ENCODE data around the gene B4GALNT1. TPM values are rescaled to one million over a fixed set of nuclear protein-coding genes. Genes with fewer than 3 reads are reported as not detected.

B4GALNT1 gene
- total RNA-seq, 1 experiment from 2014 or later = 19.8 TPM

DNA sequence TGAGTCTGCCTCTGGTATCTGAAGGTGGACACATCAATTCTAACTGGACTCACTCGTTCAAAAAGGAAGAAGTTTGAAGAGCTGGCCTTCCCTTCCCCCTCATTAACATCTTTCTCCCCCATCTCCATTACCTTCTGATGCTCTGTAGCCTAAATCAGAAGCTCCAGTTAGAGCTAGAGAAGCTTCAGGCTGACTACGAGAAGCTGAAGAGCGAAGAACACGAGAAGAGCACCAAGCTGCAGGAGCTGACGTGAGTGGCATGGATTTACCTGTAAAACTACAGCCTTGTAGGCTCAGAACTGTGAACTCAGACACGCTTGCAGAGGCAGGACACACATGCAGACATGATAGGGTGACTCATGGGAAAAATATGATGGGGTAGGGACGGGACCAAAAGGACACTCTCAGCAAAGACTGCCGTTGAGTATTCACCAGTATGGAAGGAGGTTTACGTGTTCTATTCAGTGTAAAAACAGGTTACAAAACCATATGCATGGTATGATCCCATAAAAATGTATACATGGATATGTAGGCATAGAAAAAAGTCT, 56.3 kb downstream of the B4GALNT1 start:
- DNase-seq (ENCODE audit: low spot score) = no peak
- in situ Hi-C loops (cut with HindIII; ENCODE audit: low sequenced_read_pairs) = no loop called here

Other genes with a start within 250 kb of the B4GALNT1 start
- 6.3 and 8.9 TPM in 2 replicates for gene R3HDM2, start 202.2 kb downstream of the B4GALNT1 start, total RNA-seq (2014; rRNA removed; shearing (Covaris generic))
- gene INHBC, start 198.4 kb downstream of the B4GALNT1 start, total RNA-seq (2014; rRNA removed; shearing (Covaris generic)) = not detected in 2 replicates
- gene INHBE, start 177.9 kb downstream of the B4GALNT1 start, total RNA-seq (2014; rRNA removed; shearing (Covaris generic)) = 0.43 and 0.78 TPM in 2 replicates
- gene GLI1, start 173.4 kb downstream of the B4GALNT1 start, total RNA-seq (2014; rRNA removed; shearing (Covaris generic)) = 4.7 and 6.4 TPM in 2 replicates
- gene ARHGAP9, start 153.3 kb downstream of the B4GALNT1 start, total RNA-seq (2014; rRNA removed; shearing (Covaris generic)) = 0.18 TPM in 1 of 2 replicates, not detected in the other
- gene MARS1, start 145.1 kb downstream of the B4GALNT1 start, total RNA-seq (2014; rRNA removed; shearing (Covaris generic)) = 220 and 246 TPM in 2 replicates
- 23.7 and 24.6 TPM in 2 replicates for gene DDIT3, start 112.7 kb downstream of the B4GALNT1 start, total RNA-seq (2014; rRNA removed; shearing (Covaris generic))
- 1.4 and 2.1 TPM in 2 replicates for gene MBD6, start 110.4 kb downstream of the B4GALNT1 start, total RNA-seq (2014; rRNA removed; shearing (Covaris generic))
- 158 and 162 TPM in 2 replicates for gene DCTN2, start 86.0 kb downstream of the B4GALNT1 start, total RNA-seq (2014; rRNA removed; shearing (Covaris generic))
- not detected in 2 replicates for gene KIF5A, start 83.2 kb downstream of the B4GALNT1 start, total RNA-seq (2014; rRNA removed; shearing (Covaris generic))
- gene PIP4K2C, start 42.0 kb downstream of the B4GALNT1 start, total RNA-seq (2014; rRNA removed; shearing (Covaris generic)) = 19.4 and 25.2 TPM in 2 replicates
- 21.9 and 23.0 TPM in 2 replicates for gene DTX3, start 28.4 kb downstream of the B4GALNT1 start, total RNA-seq (2014; rRNA removed; shearing (Covaris generic))
- gene ARHGEF25, start 21.8 kb downstream of the B4GALNT1 start, total RNA-seq (2014; rRNA removed; shearing (Covaris generic)) = 4.6 and 5.7 TPM in 2 replicates
- gene OS9, start 60.9 kb upstream of the B4GALNT1 start, total RNA-seq (2014; rRNA removed; shearing (Covaris generic)) = 106 and 134 TPM in 2 replicates
- 11.0 and 11.3 TPM in 2 replicates for gene AGAP2, start 105.5 kb upstream of the B4GALNT1 start, total RNA-seq (2014; rRNA removed; shearing (Covaris generic))
- 30.5 and 46.9 TPM in 2 replicates for gene TSPAN31, start 111.8 kb upstream of the B4GALNT1 start, total RNA-seq (2014; rRNA removed; shearing (Covaris generic))
- gene CDK4, start 119.1 kb upstream of the B4GALNT1 start, total RNA-seq (2014; rRNA removed; shearing (Covaris generic)) = 721 and 790 TPM in 2 replicates
- gene MARCHF9, start 121.9 kb upstream of the B4GALNT1 start, total RNA-seq (2014; rRNA removed; shearing (Covaris generic)) = 7.2 and 14.2 TPM in 2 replicates
- gene CYP27B1, start 133.9 kb upstream of the B4GALNT1 start, total RNA-seq (2014; rRNA removed; shearing (Covaris generic)) = 0.18 and 3.9 TPM in 2 replicates
- 15.6 and 30.1 TPM in 2 replicates for gene METTL1, start 138.9 kb upstream of the B4GALNT1 start, total RNA-seq (2014; rRNA removed; shearing (Covaris generic))
- 5.1 and 7.0 TPM in 2 replicates for gene EEF1AKMT3, start 139.4 kb upstream of the B4GALNT1 start, total RNA-seq (2014; rRNA removed; shearing (Covaris generic))
- gene TSFM, start 149.6 kb upstream of the B4GALNT1 start, total RNA-seq (2014; rRNA removed; shearing (Covaris generic)) = 73.7 and 75.2 TPM in 2 replicates
- 0.12 and 0.71 TPM in 2 replicates for gene AVIL, start 185.5 kb upstream of the B4GALNT1 start, total RNA-seq (2014; rRNA removed; shearing (Covaris generic))
- 64.1 and 78.6 TPM in 2 replicates for gene CTDSP2, start 213.5 kb upstream of the B4GALNT1 start, total RNA-seq (2014; rRNA removed; shearing (Covaris generic))